Thyroid gland (tissue), 4 donors: ENCODE results near the gene SNAP47. TPM values are rescaled to one million over a fixed set of nuclear protein-coding genes. Genes with fewer than 3 reads are reported as not detected.

ENCODE experiments used
- DNase-seq, 2 donors: peaks; one replicate each; pipeline ENCODE4 v3.0.0-alpha.2; 2019
- H3K27ac ChIP-seq, 3 donors: fragments of 200-600 bp; sonication (generic); 1 replicate in 2 of 3; 2 replicates in 1 of 3; pipeline ENCODE4 v1.5.1; 2016 to 2019; ENCODE audit warnings: mild to moderate bottlenecking in 1 of 3, moderate library complexity in 1 of 3
- H3K27me3 ChIP-seq: fragments of 200-600 bp; sonication (generic); one replicate; pipeline ENCODE4 v1.5.1; 2019
- H3K36me3 ChIP-seq, 2 donors: fragments of 200-600 bp; sonication (generic); one replicate each; pipeline ENCODE4 v1.5.1; 2016 to 2019
- H3K4me1 ChIP-seq, 2 donors: fragments of 200-600 bp; sonication (generic); one replicate each; pipeline ENCODE4 v1.5.1; 2017 to 2019
- H3K4me3 ChIP-seq, 3 donors: fragments of 200-600 bp; sonication (generic); replicated peaks in 1 of 3; 1 replicate in 2 of 3; 2 replicates in 1 of 3; pipeline ENCODE4 v1.5.1; 2016; ENCODE audit warnings: mild to moderate bottlenecking in 1 of 3
- H3K9me3 ChIP-seq: fragments of 200-600 bp; sonication (generic); one replicate; pipeline ENCODE4 v1.5.1; 2017
- CTCF ChIP-seq, 6 experiments: fragments of 200-600 bp in 3 of 6; fragments of 450-650 bp in 3 of 6; sonication (generic) in 3 of 6; IDR thresholded peaks; one replicate each; pipeline ENCODE4 v1.5.1; 2016 to 2019; ENCODE audit warnings: antibody characterized with exemption in 6 of 6, mild to moderate bottlenecking in 2 of 6, inconsistent platforms in 1 of 6, moderate library complexity in 1 of 6
- POLR2A ChIP-seq, 2 donors: fragments of 450-650 bp; IDR thresholded peaks; one replicate each; pipeline ENCODE4 v1.6.1; 2017; ENCODE audit warnings: antibody characterized with exemption in 2 of 2, mild to moderate bottlenecking in 2 of 2, moderate library complexity in 1 of 2
- WGBS, 2 donors: methylation state at CpG; one replicate each; pipeline ENCODE4 v1.1.5; 2017; 5-methylcytosine and 5-hydroxymethylcytosine counted together
- intact Hi-C: fragments of 100-400 bp; cut with DNase I; formaldehyde crosslinking; loops from one replicate; pipeline ENCODE4 v1.15.1; 2023
- total RNA-seq, 4 donors: library from RNA; depleted of rRNA; stranded (reverse); fragments of >200 nt; gene quantifications; one replicate each; pipeline ENCODE4 v1.2.3, GENCODE V29; 2016

SNAP47 gene
- total RNA-seq, 4 donors from 2014 or later, result 50.4 to 72.6 (median 65.0) TPM

- no peak for DNase-seq
- Histone ChIP-seq H3K4me3 (no peak overlapping the region), H3K36me3 (peaks cover 11 to 16% of the 10 kb centered on the region in 2 donors), H3K27me3 (no peaks in the 10 kb centered on the region), H3K9me3 (no peaks in the 10 kb centered on the region), H3K4me1 (peaks cover 7 to 15% of the 10 kb centered on the region in 2 donors), H3K27ac (no peak overlapping the region)
- no peak for TF ChIP-seq POLR2A (IDR thresholded peaks at IDR 0.05)
- no peak for TF ChIP-seq CTCF (IDR thresholded peaks at IDR 0.05)
- WGBS, 2 donors, result 66 to 83% methylated on average over 2 of the region's 2 CpGs
- intact Hi-C loops, result no loop called here
These were observed 22.5 kb downstream of the SNAP47 start for GRCh38 chr1:227757781-227758180.

- TF ChIP-seq POLR2A (IDR thresholded peaks at IDR 0.05) (no peak), CTCF (IDR thresholded peaks at IDR 0.05) (no peak)
- H3K9me3 ChIP-seq, result no peaks in the 10 kb centered on the region
- intact Hi-C loops, result no loop called here
- H3K27me3 ChIP-seq, result no peaks in the 10 kb centered on the region
- H3K27ac ChIP-seq, result no peak overlapping the region
- H3K4me1 ChIP-seq, result peaks cover 8 to 19% of the 10 kb centered on the region in 2 donors
- WGBS, 2 donors, result 80 to 83% methylated on average over 6 of the region's 6 CpGs
- peaks cover 11 to 16% of the 10 kb centered on the region in 2 donors for H3K36me3 ChIP-seq
- DNase-seq, result no peak
- no peak overlapping the region for H3K4me3 ChIP-seq
These were observed 23.1 kb downstream of the SNAP47 start for GRCh38 chr1:227758366-227758765.

- H3K36me3 ChIP-seq, result peaks cover 11 to 16% of the 10 kb centered on the region in 2 donors
These were observed 24.4 kb downstream of the SNAP47 start for GRCh38 chr1:227759341-227760300.

GRCh38 chr1:227760377-227760776, 25.1 kb downstream of the SNAP47 start:
- WGBS, 2 donors, result 88 to 91% methylated on average over 9 of the region's 9 CpGs

More at GRCh38 chr1:227759341-227760300, 24.4 kb downstream of the SNAP47 start:
- intact Hi-C loops, result loop anchor here (5.0 kb wide), 1 partner anchor 188 kb away; the partner anchor contains the start of gene WNT9A
- no peaks in the 10 kb centered on the region for H3K9me3 ChIP-seq
- no peak overlapping the region for H3K27ac ChIP-seq
- no peaks in the 10 kb centered on the region for H3K27me3 ChIP-seq
- H3K4me1 ChIP-seq, result peaks cover 8 to 17% of the 10 kb centered on the region in 2 donors
- no peak overlapping the region for H3K4me3 ChIP-seq
- WGBS, 2 donors, result 93 to 96% methylated on average over 15 of the region's 15 CpGs
- DNase-seq, result no peak
- no peak for TF ChIP-seq POLR2A (IDR thresholded peaks at IDR 0.05)
- no peak for TF ChIP-seq CTCF (IDR thresholded peaks at IDR 0.05)

More at GRCh38 chr1:227760377-227760776, 25.1 kb downstream of the SNAP47 start:
- Histone ChIP-seq H3K27me3 (no peaks in the 10 kb centered on the region), H3K27ac (no peak overlapping the region), H3K4me1 (peaks cover 8 to 17% of the 10 kb centered on the region in 2 donors), H3K4me3 (no peak overlapping the region), H3K36me3 (peaks cover 11 to 16% of the 10 kb centered on the region in 2 donors), H3K9me3 (no peaks in the 10 kb centered on the region)
- intact Hi-C loops, result loop anchor here (5.0 kb wide), 1 partner anchor 187 kb away; the partner anchor contains the start of gene WNT9A
- DNase-seq, result no peak
- TF ChIP-seq CTCF (IDR thresholded peaks at IDR 0.05) (no peak), POLR2A (IDR thresholded peaks at IDR 0.05) (no peak)
